Fibroblast of lung (primary cell): ENCODE data around the gene PTDSS2.

Experiments used
- CTCF ChIP-seq, 2 donors: IDR thresholded peaks in 1 of 2; conservative IDR thresholded peaks in 1 of 2; 1 replicate in 1 of 2; 2 replicates in 1 of 2; pipeline ENCODE4 v1.5.1; 2011 to 2012; ENCODE audit warnings: low read length in 2 of 2, control low read depth in 1 of 2, inconsistent platforms in 1 of 2, low read depth in 1 of 2, mild to moderate bottlenecking in 1 of 2
- EZH2 ChIP-seq: IDR thresholded peaks from 2 replicates; pipeline ENCODE4 v1.5.1; 2012; ENCODE audit warnings: low read length, control low read depth, mild to moderate bottlenecking; ENCODE audit errors: missing control alignments

- TF ChIP-seq EZH2: no peak
- no peak for TF ChIP-seq CTCF (conservative IDR thresholded peaks at IDR 0.05 in 1 of 2, IDR thresholded peaks at IDR 0.05 in 1 of 2; ENCODE audit: low read depth in 1 of 2, low read length in 2 of 2)
Measured at GRCh38 chr11:488062-488461, 38.0 kb downstream of the PTDSS2 start.
